ENCODE results near the gene THSD7A. TPM values are rescaled to one million over a fixed set of nuclear protein-coding genes. Genes with fewer than 3 reads are reported as not detected.

THSD7A gene
- total RNA-seq, 1 experiment from 2014 or later, result 4.0 TPM

- Histone ChIP-seq H3K9me3 (ENCODE audit: insufficient read depth, low read depth) (no peaks in the 10 kb centered on the region), H3F3A (ENCODE audit: insufficient read depth, low read depth) (no peaks in the 10 kb centered on the region), H3K4me3 (no peak overlapping the region), H4K20me1 (ENCODE audit: insufficient read depth) (no peaks in the 10 kb centered on the region), H3K9me2 (ENCODE audit: insufficient read depth) (no peaks in the 10 kb centered on the region), H3K4me1 (replicated peaks; ENCODE audit: insufficient read depth) (no peaks in the 10 kb centered on the region), H3K27me3 (ENCODE audit: insufficient read depth, low read depth) (no peaks in the 10 kb centered on the region), H3K27ac (no peak overlapping the region), H3K36me3 (ENCODE audit: low read depth) (no peaks in the 10 kb centered on the region), H2AFZ (no peak overlapping the region), H3K79me2 (ENCODE audit: low read depth) (no peaks in the 10 kb centered on the region), H3K4me2 (no peak overlapping the region)
- TF ChIP-seq, protein P1, sequence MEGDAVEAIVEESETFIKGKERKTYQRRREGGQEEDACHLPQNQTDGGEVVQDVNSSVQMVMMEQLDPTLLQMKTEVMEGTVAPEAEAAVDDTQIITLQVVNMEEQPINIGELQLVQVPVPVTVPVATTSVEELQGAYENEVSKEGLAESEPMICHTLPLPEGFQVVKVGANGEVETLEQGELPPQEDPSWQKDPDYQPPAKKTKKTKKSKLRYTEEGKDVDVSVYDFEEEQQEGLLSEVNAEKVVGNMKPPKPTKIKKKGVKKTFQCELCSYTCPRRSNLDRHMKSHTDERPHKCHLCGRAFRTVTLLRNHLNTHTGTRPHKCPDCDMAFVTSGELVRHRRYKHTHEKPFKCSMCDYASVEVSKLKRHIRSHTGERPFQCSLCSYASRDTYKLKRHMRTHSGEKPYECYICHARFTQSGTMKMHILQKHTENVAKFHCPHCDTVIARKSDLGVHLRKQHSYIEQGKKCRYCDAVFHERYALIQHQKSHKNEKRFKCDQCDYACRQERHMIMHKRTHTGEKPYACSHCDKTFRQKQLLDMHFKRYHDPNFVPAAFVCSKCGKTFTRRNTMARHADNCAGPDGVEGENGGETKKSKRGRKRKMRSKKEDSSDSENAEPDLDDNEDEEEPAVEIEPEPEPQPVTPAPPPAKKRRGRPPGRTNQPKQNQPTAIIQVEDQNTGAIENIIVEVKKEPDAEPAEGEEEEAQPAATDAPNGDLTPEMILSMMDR (conservative IDR thresholded peaks at IDR 0.05), result no peak
- no peak for TF ChIP-seq EZH2 (IDR thresholded peaks at IDR 0.05; ENCODE audit: low read depth)
- intact Hi-C loops (cut with micrococcal nuclease; ENCODE audit: unreplicated experiment), result no loop called here
- ChIA-PET POLR2A (ENCODE audit: unreplicated experiment) (no interaction called here), CTCF (no interaction called here)
- DNase-seq, result no peak
- BruUV-seq (replicated peaks), result no TSS peak
These were observed 94.3 kb downstream of the THSD7A start for GRCh38 chr7:11737723-11738122.

- no peaks in the 10 kb centered on the region for H3K9me2 ChIP-seq (ENCODE audit: insufficient read depth)
- H3K27me3 ChIP-seq (ENCODE audit: insufficient read depth, low read depth), result no peaks in the 10 kb centered on the region
- no peaks in the 10 kb centered on the region for H3K79me2 ChIP-seq (ENCODE audit: low read depth)
- DNase-seq, result no peak
- TF ChIP-seq, protein P1 (conservative IDR thresholded peaks at IDR 0.05), result no peak
- no peak for TF ChIP-seq EZH2 (IDR thresholded peaks at IDR 0.05; ENCODE audit: low read depth)
- H3K4me1 ChIP-seq (replicated peaks; ENCODE audit: insufficient read depth), result no peaks in the 10 kb centered on the region
- H3K4me2 ChIP-seq, result no peak overlapping the region
- H3K27ac ChIP-seq, result no peak overlapping the region
- H3K36me3 ChIP-seq (ENCODE audit: low read depth), result no peaks in the 10 kb centered on the region
- H2AFZ ChIP-seq, result no peak overlapping the region
- no peaks in the 10 kb centered on the region for H3K9me3 ChIP-seq (ENCODE audit: insufficient read depth, low read depth)
- no peak overlapping the region for H3K4me3 ChIP-seq
- intact Hi-C loops (cut with micrococcal nuclease; ENCODE audit: unreplicated experiment), result no loop called here
- no peaks in the 10 kb centered on the region for H4K20me1 ChIP-seq (ENCODE audit: insufficient read depth)
- BruUV-seq (replicated peaks), result no TSS peak
- CTCF ChIA-PET, result no interaction called here
- H3F3A ChIP-seq (ENCODE audit: insufficient read depth, low read depth), result no peaks in the 10 kb centered on the region
- POLR2A ChIA-PET (ENCODE audit: unreplicated experiment), result no interaction called here
These were observed 99.8 kb downstream of the THSD7A start for GRCh38 chr7:11732207-11732606.

DNA sequence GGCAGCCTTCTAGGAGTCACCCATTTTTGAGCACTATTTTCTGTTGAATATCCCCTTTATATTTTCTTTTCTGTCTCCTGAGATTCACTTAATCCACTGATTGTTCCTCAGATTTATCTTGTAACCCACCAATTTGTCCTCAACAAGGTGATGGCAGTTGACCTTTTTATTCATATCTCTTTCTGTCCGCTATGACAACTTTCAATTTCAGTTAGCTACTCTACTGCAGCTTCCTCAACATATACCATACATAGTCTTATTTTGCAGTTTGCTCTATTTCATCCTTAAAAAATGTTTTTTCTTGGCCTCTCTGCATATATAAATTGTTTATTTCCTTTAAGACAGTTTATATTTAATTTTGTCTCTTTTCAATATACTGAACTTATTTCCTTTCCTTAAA lies 101.3 kb downstream of the THSD7A start:
- Histone ChIP-seq H3K79me2 (ENCODE audit: low read depth) (no peaks in the 10 kb centered on the region), H3F3A (ENCODE audit: insufficient read depth, low read depth) (no peaks in the 10 kb centered on the region), H3K4me2 (no peak overlapping the region), H3K4me1 (replicated peaks; ENCODE audit: insufficient read depth) (no peaks in the 10 kb centered on the region), H3K27ac (no peak overlapping the region), H3K4me3 (no peak overlapping the region), H3K9me2 (ENCODE audit: insufficient read depth) (no peaks in the 10 kb centered on the region), H4K20me1 (ENCODE audit: insufficient read depth) (no peaks in the 10 kb centered on the region), H3K36me3 (ENCODE audit: low read depth) (no peaks in the 10 kb centered on the region), H3K27me3 (ENCODE audit: insufficient read depth, low read depth) (no peaks in the 10 kb centered on the region), H2AFZ (no peak overlapping the region), H3K9me3 (ENCODE audit: insufficient read depth, low read depth) (no peaks in the 10 kb centered on the region)
- intact Hi-C loops (cut with micrococcal nuclease; ENCODE audit: unreplicated experiment), result no loop called here
- DNase-seq, result no peak
- TF ChIP-seq EZH2 (IDR thresholded peaks at IDR 0.05; ENCODE audit: low read depth), result no peak
- TF ChIP-seq, protein P1 (conservative IDR thresholded peaks at IDR 0.05), result no peak
- no TSS peak for BruUV-seq (replicated peaks)
- POLR2A ChIA-PET (ENCODE audit: unreplicated experiment), result no interaction called here
- CTCF ChIA-PET, result no interaction called here
